ENCODE results near the gene NMT1.

The NMT1 gene

GRCh38 chr17:45128989-45129388 lies 67.9 kb downstream of the NMT1 start:
- in situ Hi-C loops (cut with MboI; ENCODE audit: low pct_unique_long_range_greater_than_20kb, low sequenced_read_pairs, unreplicated experiment) = no loop called here
- DNase-seq (ENCODE audit: low spot score) = no peak
- TF ChIP-seq CTCF (IDR thresholded peaks at IDR 0.05; ENCODE audit: extremely low read depth, insufficient read depth, missing control alignments) = no peak

- no peak for DNase-seq (ENCODE audit: low spot score)
- TF ChIP-seq CTCF (IDR thresholded peaks at IDR 0.05; ENCODE audit: extremely low read depth, insufficient read depth, missing control alignments) = no peak
- in situ Hi-C loops (cut with MboI; ENCODE audit: low pct_unique_long_range_greater_than_20kb, low sequenced_read_pairs, unreplicated experiment) = no loop called here
Measured at GRCh38 chr17:45129426-45129939, 68.4 kb downstream of the NMT1 start.

GRCh38 chr17:45129940-45130680 lies 69.0 kb downstream of the NMT1 start:
- no peak for TF ChIP-seq CTCF (IDR thresholded peaks at IDR 0.05; ENCODE audit: extremely low read depth, insufficient read depth, missing control alignments)
- DNase-seq (ENCODE audit: low spot score) = no peak
- in situ Hi-C loops (cut with MboI; ENCODE audit: low pct_unique_long_range_greater_than_20kb, low sequenced_read_pairs, unreplicated experiment) = no loop called here

- DNase-seq (ENCODE audit: low spot score) = no peak
- TF ChIP-seq CTCF (IDR thresholded peaks at IDR 0.05; ENCODE audit: extremely low read depth, insufficient read depth, missing control alignments) = no peak
- in situ Hi-C loops (cut with MboI; ENCODE audit: low pct_unique_long_range_greater_than_20kb, low sequenced_read_pairs, unreplicated experiment) = no loop called here
Measured at GRCh38 chr17:45130681-45131615, 69.8 kb downstream of the NMT1 start.

GRCh38 chr17:45131616-45132319 lies 70.7 kb downstream of the NMT1 start:
- in situ Hi-C loops (cut with MboI; ENCODE audit: low pct_unique_long_range_greater_than_20kb, low sequenced_read_pairs, unreplicated experiment) = no loop called here
- DNase-seq (ENCODE audit: low spot score) = peak; percentile 73
- TF ChIP-seq CTCF (IDR thresholded peaks at IDR 0.05; ENCODE audit: extremely low read depth, insufficient read depth, missing control alignments) = peak; percentile 75

- in situ Hi-C loops (cut with MboI; ENCODE audit: low pct_unique_long_range_greater_than_20kb, low sequenced_read_pairs, unreplicated experiment) = no loop called here
- TF ChIP-seq CTCF (IDR thresholded peaks at IDR 0.05; ENCODE audit: extremely low read depth, insufficient read depth, missing control alignments) = no peak
- DNase-seq (ENCODE audit: low spot score) = no peak
Measured at GRCh38 chr17:45132320-45132571, 71.1 kb downstream of the NMT1 start, which contains the start of gene PLCD3. Gene PLCD3, minus strand, starts transcription at chr17:45132515. Its CDS starts 105 bp downstream, at chr17:45132410.

All from GM13977 (cell line).